Calu3 (cell line): ENCODE measurements around the gene ADGRL2. TPM values are rescaled to one million over a fixed set of nuclear protein-coding genes. Genes with fewer than 3 reads are reported as not detected.
A peak's percentile ranks its signal among the peaks of the same experiment; 100 is the strongest.

Experiments used
- BruUV-seq: library from RNA; stranded (reverse); fragments of 400-500 nt; replicated peaks from 2 replicates; lab custom pipeline; 2021; lab: Mats Ljungman, UMichigan
- CTCF ChIA-PET: fragments of 300-600 bp; sonication (Branson Sonifier 250); formaldehyde crosslinking; loops from one replicate; lab custom pipeline; 2022; ENCODE audit warnings: antibody characterized with exemption; lab: Charles Lee
- DNase-seq: peaks from one replicate; pipeline ENCODE4 v3.0.0; 2022
- H3K27ac Mint-ChIP-seq: one replicate; pipeline ENCODE4 v1.8.0; 2022; ENCODE audit warnings: mixed read lengths; ENCODE audit not compliant: unreplicated experiment
- H3K27me3 Mint-ChIP-seq: one replicate; pipeline ENCODE4 v1.8.0; 2022; ENCODE audit warnings: mixed read lengths; ENCODE audit not compliant: unreplicated experiment
- H3K36me3 Mint-ChIP-seq: one replicate; pipeline ENCODE4 v1.8.0; 2022; ENCODE audit warnings: mild to moderate bottlenecking, moderate library complexity, mixed read lengths; ENCODE audit not compliant: insufficient read depth, unreplicated experiment
- H3K4me1 Mint-ChIP-seq: one replicate; pipeline ENCODE4 v1.8.0; 2022; ENCODE audit warnings: mild to moderate bottlenecking, low read depth, mixed read lengths; ENCODE audit not compliant: unreplicated experiment
- H3K4me3 Mint-ChIP-seq: one replicate; pipeline ENCODE4 v1.8.0; 2022; ENCODE audit warnings: mild to moderate bottlenecking, low read depth, moderate library complexity, mixed read lengths; ENCODE audit not compliant: unreplicated experiment
- H3K9me3 Mint-ChIP-seq: one replicate; pipeline ENCODE4 v1.8.0; 2022; ENCODE audit warnings: low read depth, mixed read lengths; ENCODE audit not compliant: unreplicated experiment
- CTCF ChIP-seq: fragments of 200-600 bp; IDR thresholded peaks from one replicate; pipeline ENCODE4 v1.8.0; 2022; ENCODE audit warnings: antibody characterized with exemption; ENCODE audit not compliant: unreplicated experiment
- intact Hi-C: fragments of 100-400 bp; cut with micrococcal nuclease; formaldehyde crosslinking; loops from one replicate; pipeline ENCODE4 v1.10.0; 2022; ENCODE audit not compliant: unreplicated experiment
- total RNA-seq: library from RNA; stranded (reverse); gene quantifications from 2 replicates; pipeline ENCODE4 v1.2.3, GENCODE V29; 2022

Gene ADGRL2
- total RNA-seq, 1 experiment from 2014 or later = 72.3 TPM

- Mint-ChIP-seq H3K4me1 (peaks cover 33% of the 10 kb centered on the region), H3K9me3 (no peaks in the 10 kb centered on the region), H3K4me3 (peak overlapping the region; percentile 57), H3K36me3 (peaks cover 19% of the 10 kb centered on the region), H3K27ac (peak overlapping the region; percentile 75), H3K27me3 (no peaks in the 10 kb centered on the region)
- CTCF ChIA-PET = no interaction called here
- peak; percentile 11 for DNase-seq
- intact Hi-C loops = loop anchor here (2.0 to 10.0 kb wide), 4 partner anchors 169 to 1271 kb away; no protein-coding TSS in a partner anchor
- TF ChIP-seq CTCF = no peak
- BruUV-seq = no TSS peak
Observed at GRCh38 chr1:81808760-81809159, 8.0 kb downstream of the ADGRL2 start.

GRCh38 chr1:81809808-81810207, 9.1 kb downstream of the ADGRL2 start:
- no peak for TF ChIP-seq CTCF
- intact Hi-C loops = loop anchor here (2.0 to 10.0 kb wide), 4 partner anchors 167 to 1273 kb away; no protein-coding TSS in a partner anchor
- H3K4me1 Mint-ChIP-seq = peaks cover 33% of the 10 kb centered on the region
- no peaks in the 10 kb centered on the region for H3K9me3 Mint-ChIP-seq
- DNase-seq = no peak
- peaks cover 13% of the 10 kb centered on the region for H3K36me3 Mint-ChIP-seq
- no peak overlapping the region for H3K4me3 Mint-ChIP-seq
- CTCF ChIA-PET = no interaction called here
- BruUV-seq = no TSS peak
- H3K27ac Mint-ChIP-seq = peak overlapping the region; percentile 42
- H3K27me3 Mint-ChIP-seq = no peaks in the 10 kb centered on the region

GRCh38 chr1:81811757-81812371, 11.1 kb downstream of the ADGRL2 start:
- no peak for TF ChIP-seq CTCF
- Mint-ChIP-seq H3K27me3 (no peaks in the 10 kb centered on the region), H3K27ac (peak overlapping the region; percentile 71), H3K4me3 (no peak overlapping the region), H3K4me1 (peaks cover 23% of the 10 kb centered on the region), H3K36me3 (peaks cover 7% of the 10 kb centered on the region), H3K9me3 (no peaks in the 10 kb centered on the region)
- CTCF ChIA-PET = no interaction called here
- intact Hi-C loops = no loop called here
- BruUV-seq = no TSS peak
- DNase-seq = no peak

GRCh38 chr1:81812712-81813111, 12.0 kb downstream of the ADGRL2 start:
- TF ChIP-seq CTCF = no peak
- intact Hi-C loops = no loop called here
- CTCF ChIA-PET = no interaction called here
- Mint-ChIP-seq H3K4me3 (no peak overlapping the region), H3K36me3 (peaks cover 7% of the 10 kb centered on the region), H3K4me1 (peaks cover 17% of the 10 kb centered on the region), H3K27ac (no peak overlapping the region), H3K27me3 (no peaks in the 10 kb centered on the region), H3K9me3 (no peaks in the 10 kb centered on the region)
- no TSS peak for BruUV-seq
- DNase-seq = no peak
